DOHH2 (cell line): ENCODE measurements around the gene MTTP.

ENCODE experiments used
- CTCF ChIP-seq: fragments of 200-600 bp; sonication (generic); IDR thresholded peaks from one replicate; pipeline ENCODE4 v1.5.1; 2014; ENCODE audit warnings: antibody characterized with exemption, mild to moderate bottlenecking, low read depth, low read length; ENCODE audit not compliant: poor library complexity, severe bottlenecking
- EZH2phosphoT487 ChIP-seq: fragments of 200-600 bp; sonication (generic); IDR thresholded peaks from 2 replicates; pipeline ENCODE4 v1.6.1; 2017; ENCODE audit warnings: borderline replicate concordance, mild to moderate bottlenecking, antibody characterized with exemption, low read length, moderate library complexity, mixed read lengths

- TF ChIP-seq CTCF (no peak), EZH2phosphoT487 (no peak)
These were observed 772 bp upstream of the MTTP start for GRCh38 chr4:99573735-99574368.
